HG03280 (cell line): ENCODE results near the gene LAMA2.
A peak's percentile ranks its signal among the peaks of the same experiment; 100 is the strongest.

Experiments
- ATAC-seq: cut with Tn5 transposase; IDR thresholded peaks from one replicate; pipeline ENCODE4 v1.9.1; 2021; ENCODE audit warnings: mild to moderate bottlenecking, moderate library complexity; ENCODE audit not compliant: unreplicated experiment

The LAMA2 gene

DNA sequence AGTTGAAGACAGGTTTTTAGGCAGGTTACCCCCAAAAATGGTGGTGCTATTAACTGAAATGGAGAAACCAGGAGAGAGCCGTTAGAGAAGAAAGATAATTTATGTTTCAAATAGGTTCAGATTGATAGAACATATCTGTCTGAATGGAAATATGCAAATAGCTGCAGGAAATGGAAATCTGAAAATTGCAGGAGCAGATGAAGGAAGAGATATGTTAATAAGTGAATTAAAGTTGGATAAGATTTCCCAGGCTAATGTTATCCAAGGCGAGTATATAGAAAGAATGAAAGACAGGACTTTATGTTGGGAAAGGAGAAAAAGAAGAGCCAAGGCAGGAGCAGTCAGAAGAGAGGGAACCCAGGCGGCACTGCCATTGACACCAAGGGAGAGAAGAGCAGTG, 461.4 kb downstream of the LAMA2 start:
- ATAC-seq, result no peak

DNA sequence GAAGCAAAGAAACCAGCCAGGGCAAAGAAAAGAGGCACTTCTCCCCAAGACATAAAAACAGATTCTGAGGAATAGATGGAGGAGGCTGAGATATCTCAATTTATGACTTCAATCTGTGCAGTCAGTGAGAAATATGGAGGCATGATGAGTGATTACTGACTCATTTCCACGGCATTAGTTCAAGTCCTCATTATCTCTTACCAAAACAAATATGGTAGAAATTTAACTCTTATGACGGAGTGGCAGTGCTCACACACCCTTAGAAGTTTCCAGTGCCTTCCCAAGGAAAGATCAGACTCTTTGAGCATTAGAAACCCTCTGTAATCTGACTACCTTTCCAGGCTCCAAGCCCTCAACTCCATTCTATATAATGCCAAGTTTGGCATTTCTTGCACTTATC, 463.0 kb downstream of the LAMA2 start:
- no peak for ATAC-seq

GRCh38 chr6:129346964-129347363, 464.0 kb downstream of the LAMA2 start:
- ATAC-seq, result no peak

DNA sequence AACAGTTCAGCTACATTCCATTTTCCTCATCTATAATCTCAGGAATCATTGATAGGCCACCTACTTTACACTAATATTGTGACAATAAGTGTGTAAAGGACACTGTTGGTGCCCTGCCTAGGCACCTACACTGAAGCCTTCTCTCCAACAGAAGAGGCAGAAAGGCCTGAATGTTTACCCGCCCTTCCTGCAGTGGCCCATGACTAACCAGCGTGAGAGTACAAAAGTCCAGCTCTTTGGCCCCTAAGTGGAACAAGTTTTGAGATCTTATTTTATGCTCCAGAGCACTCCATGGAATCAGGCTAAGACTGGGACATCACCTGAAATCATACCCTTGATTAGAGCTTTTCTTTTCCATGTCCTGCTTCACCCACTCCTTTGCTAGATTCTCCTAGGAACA, 467.3 kb downstream of the LAMA2 start:
- ATAC-seq, result no peak

DNA sequence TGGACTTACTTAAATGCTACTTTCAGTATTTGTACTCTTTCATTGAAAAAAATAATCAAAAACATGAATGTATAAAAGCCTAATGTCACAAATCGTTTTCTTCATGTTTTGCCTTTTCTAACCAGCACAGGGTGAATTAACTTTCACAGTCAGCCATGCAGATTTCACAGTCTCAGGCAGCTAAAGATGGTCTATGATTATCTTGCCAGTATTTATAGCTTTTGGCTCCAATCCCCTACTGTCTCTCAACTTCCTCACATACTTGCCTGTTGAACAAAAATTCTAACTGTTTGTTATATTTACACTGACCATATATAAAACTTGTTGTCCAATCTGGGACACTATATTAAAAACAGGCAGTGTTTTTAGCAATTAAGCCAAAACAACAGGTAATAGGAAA, 468.9 kb downstream of the LAMA2 start:
- no peak for ATAC-seq

DNA sequence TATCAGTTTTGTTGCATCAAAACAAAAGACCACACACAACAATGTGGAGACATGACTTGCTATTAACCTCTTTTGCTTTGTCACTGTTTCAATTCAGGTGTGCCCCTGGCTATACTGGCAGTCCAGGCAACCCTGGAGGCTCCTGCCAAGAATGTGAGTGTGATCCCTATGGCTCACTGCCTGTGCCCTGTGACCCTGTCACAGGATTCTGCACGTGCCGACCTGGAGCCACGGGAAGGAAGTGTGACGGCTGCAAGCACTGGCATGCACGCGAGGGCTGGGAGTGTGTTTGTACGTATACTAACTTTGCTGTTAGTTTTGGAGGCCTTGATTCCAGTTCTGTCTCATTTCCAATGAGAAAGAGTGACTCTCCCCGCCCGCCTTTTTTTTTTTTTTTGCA, 470.1 kb downstream of the LAMA2 start:
- ATAC-seq, result no peak

DNA sequence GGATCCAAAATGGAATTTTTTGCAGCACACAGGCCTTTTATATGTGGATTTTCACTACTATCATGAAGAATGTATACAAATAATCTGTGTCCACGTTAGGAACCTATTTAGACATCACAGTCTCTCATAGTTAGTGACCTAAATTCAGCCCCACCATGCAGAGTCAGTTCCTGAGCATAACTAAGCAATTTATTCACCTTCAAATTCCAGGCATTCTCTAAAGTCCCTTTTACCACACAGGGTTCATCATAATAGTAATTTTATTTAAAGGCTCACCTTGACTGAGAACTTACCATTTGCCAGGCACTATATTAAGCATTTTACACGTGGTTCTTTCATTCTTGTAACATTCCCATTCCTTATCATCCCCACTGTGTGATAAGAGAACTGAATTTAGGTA, 473.2 kb downstream of the LAMA2 start:
- ATAC-seq, result no peak

DNA sequence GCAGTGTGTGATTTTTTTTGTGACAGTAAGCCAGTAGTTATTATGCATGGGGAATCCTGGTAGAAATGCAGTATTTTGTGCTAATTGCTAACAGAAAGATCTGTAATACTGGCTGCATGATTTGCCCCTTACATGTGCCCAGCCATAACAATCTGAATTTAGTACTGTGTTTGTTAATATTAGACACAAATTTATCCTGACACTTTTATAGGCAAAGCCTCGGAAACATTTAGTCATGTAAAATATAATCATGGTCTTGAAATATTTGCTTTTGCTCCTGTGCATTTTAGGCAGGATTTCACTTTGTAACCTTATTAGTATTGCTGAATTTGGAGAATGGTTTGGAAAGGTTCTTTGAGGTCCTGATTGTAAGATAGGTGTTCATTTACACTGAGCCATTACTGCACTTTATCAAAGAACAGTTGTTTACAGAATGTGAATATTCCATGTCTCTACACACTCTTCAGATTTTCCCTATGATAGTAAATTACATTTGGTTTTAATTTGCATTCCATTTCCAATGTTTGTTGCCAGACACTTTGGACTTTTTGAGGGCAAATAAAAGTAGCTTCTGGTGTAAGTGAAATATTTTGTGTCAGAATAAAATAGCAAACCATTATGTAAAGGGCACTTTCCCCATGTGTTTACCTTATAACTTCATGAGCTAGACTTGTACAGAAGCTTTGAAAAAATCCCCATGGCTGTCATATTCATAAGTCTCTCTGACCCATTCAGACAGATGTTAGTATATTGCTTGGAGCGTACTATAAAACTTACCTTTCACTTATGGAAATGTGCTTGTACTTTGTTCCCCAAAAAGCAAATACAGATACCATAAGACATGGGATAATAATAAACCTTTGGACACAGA, 477.1 kb downstream of the LAMA2 start:
- no peak for ATAC-seq

- no peak for ATAC-seq
These were observed 477.7 kb downstream of the LAMA2 start for GRCh38 chr6:129360682-129360955.

- no peak for ATAC-seq
These were observed 481.1 kb downstream of the LAMA2 start for GRCh38 chr6:129364037-129364436.

GRCh38 chr6:129364767-129365166, 481.8 kb downstream of the LAMA2 start:
- ATAC-seq, result no peak

- ATAC-seq, result no peak
These were observed 485.1 kb downstream of the LAMA2 start for GRCh38 chr6:129368076-129368475.

DNA sequence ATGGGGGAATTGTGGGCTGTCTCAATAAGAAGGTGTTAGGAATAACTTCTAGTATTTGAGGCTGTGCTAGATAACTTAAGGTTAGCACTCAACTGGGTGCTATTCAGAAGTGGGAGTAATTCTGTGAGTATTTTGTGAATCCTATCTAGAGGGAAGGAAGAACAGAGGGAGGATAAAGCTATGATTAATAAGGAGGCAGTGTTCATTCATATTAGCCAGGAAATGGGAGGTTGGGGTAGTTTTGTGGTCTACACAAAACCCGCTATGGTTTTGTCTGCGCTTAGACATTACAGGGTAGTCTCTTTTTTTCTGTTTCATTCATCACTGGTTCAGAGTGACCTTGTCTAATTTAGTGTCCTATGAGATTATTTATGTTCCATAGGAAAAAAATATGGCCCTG, 486.0 kb downstream of the LAMA2 start:
- ATAC-seq, result no peak

GRCh38 chr6:129369737-129370136, 486.8 kb downstream of the LAMA2 start:
- ATAC-seq, result no peak

DNA sequence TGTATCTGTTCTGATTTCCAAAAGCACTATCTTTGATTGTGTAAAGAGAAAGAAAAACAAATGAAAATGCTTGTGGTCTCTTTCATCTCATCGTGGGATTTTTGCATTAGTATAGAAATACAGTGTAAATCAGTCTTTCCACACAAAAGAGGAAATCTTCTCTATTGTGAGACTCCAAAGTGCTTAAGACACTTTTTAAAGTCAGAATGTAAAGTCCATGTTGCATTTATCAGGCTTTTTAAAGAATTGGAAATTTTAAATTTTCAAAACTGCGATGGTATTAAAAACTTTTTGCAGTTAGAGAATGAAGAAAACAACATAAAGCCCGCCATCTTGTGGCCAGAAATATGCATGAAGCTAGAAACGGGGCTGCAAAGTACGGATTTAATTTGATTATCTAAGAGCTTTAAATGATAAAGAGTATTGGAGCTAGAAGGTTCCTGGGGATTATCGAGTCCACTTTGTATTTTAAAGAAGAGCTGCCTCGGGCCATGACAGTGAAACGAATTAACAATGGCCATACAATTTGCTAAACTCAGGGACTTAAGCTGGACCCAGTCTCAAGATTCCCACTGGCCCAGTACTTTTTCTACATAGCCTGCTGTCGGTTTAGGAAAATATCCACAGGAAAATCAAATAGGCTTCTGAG, 487.5 kb downstream of the LAMA2 start:
- ATAC-seq, result peak; percentile 56

- no peak for ATAC-seq
These were observed 498.9 kb downstream of the LAMA2 start for GRCh38 chr6:129381885-129382284.

- no peak for ATAC-seq
These were observed 500.0 kb downstream of the LAMA2 start for GRCh38 chr6:129382916-129383315.

DNA sequence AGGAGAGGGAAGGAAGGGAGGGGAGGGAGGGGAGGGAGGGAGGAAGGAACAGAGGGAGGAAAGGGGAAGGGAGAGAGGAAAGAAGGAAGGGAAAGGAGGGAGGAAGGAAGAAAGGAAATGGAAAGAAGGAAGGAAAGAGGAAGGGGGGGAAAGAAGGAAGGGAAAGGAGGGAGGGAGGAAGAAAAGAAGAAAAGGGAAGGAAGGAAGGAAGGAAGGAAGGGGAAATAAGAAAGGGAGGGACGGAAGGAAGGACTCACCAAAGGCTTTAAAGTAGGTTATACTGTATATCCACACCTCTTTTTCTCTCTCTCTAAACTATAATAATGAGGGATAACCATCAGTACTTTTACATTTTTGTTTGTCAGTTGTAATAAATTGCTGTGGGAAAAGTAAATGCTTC, 502.2 kb downstream of the LAMA2 start:
- ATAC-seq, result no peak

- no peak for ATAC-seq
These were observed 508.0 kb downstream of the LAMA2 start for GRCh38 chr6:129390900-129391299.

GRCh38 chr6:129393654-129394053, 510.7 kb downstream of the LAMA2 start:
- ATAC-seq, result no peak

DNA sequence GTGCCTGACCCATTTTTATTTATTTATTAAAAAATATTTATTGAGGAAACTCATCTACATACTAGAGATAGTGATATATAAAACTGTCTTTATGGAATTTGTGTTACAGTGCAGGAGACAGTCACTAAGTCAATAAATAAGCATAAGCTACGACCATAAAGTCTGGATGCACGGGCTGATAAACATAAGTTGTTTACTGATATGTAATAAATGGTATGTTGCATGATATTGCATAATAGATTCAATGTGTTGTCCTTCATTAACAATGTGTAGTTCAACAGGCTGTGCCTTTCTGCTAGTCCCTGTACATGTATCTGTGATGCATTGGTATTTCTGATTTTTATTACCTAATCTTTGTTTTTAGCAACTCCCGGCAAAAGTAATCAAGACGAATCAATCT, 515.8 kb downstream of the LAMA2 start:
- ATAC-seq, result no peak

DNA sequence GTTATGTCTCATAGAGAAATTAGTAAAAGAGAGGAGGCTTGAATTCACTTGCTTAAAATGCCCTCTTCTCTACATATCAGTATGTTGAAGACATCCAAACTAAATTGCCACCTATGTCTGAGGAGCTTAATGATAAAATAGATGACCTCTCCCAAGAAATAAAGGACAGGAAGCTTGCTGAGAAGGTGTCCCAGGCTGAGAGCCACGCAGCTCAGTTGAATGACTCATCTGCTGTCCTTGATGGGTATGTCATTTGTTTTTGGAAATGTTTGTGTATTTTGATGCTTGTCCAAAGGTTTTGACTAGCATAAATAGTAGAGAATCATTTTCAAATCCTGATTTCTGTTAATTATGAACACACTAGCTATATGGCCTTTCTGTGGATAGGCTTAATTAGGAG, 519.3 kb downstream of the LAMA2 start:
- ATAC-seq, result no peak

GRCh38 chr6:129411092-129411491, 528.2 kb downstream of the LAMA2 start:
- no peak for ATAC-seq
